ENCODE data around the gene PNMT.

GRCh38 chr17:39677542-39678339 lies 9.5 kb downstream of the PNMT start:
- no peak for TF ChIP-seq ZNF398 (tag by site-specific recombination; IDR thresholded peaks at IDR 0.05)
- no peak for TF ChIP-seq CTCF (tag by site-specific recombination; IDR thresholded peaks at IDR 0.05)
- no peak for TF ChIP-seq ZBTB10 (tag by site-specific recombination; IDR thresholded peaks at IDR 0.05)
- no peak for TF ChIP-seq ZNF580 (tag by site-specific recombination; IDR thresholded peaks at IDR 0.05)
- no peak for TF ChIP-seq ZNF768 (tag by site-specific recombination; IDR thresholded peaks at IDR 0.05)
- TF ChIP-seq ZNF549 (tag by site-specific recombination; IDR thresholded peaks at IDR 0.05): no peak
- TF ChIP-seq, protein P1, sequence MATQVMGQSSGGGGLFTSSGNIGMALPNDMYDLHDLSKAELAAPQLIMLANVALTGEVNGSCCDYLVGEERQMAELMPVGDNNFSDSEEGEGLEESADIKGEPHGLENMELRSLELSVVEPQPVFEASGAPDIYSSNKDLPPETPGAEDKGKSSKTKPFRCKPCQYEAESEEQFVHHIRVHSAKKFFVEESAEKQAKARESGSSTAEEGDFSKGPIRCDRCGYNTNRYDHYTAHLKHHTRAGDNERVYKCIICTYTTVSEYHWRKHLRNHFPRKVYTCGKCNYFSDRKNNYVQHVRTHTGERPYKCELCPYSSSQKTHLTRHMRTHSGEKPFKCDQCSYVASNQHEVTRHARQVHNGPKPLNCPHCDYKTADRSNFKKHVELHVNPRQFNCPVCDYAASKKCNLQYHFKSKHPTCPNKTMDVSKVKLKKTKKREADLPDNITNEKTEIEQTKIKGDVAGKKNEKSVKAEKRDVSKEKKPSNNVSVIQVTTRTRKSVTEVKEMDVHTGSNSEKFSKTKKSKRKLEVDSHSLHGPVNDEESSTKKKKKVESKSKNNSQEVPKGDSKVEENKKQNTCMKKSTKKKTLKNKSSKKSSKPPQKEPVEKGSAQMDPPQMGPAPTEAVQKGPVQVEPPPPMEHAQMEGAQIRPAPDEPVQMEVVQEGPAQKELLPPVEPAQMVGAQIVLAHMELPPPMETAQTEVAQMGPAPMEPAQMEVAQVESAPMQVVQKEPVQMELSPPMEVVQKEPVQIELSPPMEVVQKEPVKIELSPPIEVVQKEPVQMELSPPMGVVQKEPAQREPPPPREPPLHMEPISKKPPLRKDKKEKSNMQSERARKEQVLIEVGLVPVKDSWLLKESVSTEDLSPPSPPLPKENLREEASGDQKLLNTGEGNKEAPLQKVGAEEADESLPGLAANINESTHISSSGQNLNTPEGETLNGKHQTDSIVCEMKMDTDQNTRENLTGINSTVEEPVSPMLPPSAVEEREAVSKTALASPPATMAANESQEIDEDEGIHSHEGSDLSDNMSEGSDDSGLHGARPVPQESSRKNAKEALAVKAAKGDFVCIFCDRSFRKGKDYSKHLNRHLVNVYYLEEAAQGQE (tag by site-specific recombination; IDR thresholded peaks at IDR 0.05): no peak
- TF ChIP-seq, protein P2, sequence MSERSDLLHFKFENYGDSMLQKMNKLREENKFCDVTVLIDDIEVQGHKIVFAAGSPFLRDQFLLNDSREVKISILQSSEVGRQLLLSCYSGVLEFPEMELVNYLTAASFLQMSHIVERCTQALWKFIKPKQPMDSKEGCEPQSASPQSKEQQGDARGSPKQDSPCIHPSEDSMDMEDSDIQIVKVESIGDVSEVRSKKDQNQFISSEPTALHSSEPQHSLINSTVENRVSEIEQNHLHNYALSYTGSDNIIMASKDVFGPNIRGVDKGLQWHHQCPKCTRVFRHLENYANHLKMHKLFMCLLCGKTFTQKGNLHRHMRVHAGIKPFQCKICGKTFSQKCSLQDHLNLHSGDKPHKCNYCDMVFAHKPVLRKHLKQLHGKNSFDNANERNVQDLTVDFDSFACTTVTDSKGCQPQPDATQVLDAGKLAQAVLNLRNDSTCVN (tag by site-specific recombination; optimal IDR thresholded peaks at IDR 0.05): no peak
- no peak for TF ChIP-seq ZNF132 (tag by site-specific recombination; IDR thresholded peaks at IDR 0.05; ENCODE audit: borderline replicate concordance)
- TF ChIP-seq, protein P3, sequence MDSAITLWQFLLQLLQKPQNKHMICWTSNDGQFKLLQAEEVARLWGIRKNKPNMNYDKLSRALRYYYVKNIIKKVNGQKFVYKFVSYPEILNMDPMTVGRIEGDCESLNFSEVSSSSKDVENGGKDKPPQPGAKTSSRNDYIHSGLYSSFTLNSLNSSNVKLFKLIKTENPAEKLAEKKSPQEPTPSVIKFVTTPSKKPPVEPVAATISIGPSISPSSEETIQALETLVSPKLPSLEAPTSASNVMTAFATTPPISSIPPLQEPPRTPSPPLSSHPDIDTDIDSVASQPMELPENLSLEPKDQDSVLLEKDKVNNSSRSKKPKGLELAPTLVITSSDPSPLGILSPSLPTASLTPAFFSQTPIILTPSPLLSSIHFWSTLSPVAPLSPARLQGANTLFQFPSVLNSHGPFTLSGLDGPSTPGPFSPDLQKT (IDR thresholded peaks at IDR 0.05; ENCODE audit: borderline replicate concordance, low read depth, low read length): no peak
- TF ChIP-seq ZNF76 (tag by site-specific recombination; IDR thresholded peaks at IDR 0.05; ENCODE audit: borderline replicate concordance, low read depth): no peak
- TF ChIP-seq BCL11A (tag by site-specific recombination; IDR thresholded peaks at IDR 0.05; ENCODE audit: low read depth): no peak
